ENCODE results near the gene OR52I1. TPM values are rescaled to one million over a fixed set of nuclear protein-coding genes. Genes with fewer than 3 reads are reported as not detected.

Gene OR52I1
- total RNA-seq, 1 donor from 2014 or later: not detected

- H3K27me3 Mint-ChIP-seq: peaks cover 5% of the 10 kb centered on the region
- no peak for DNase-seq (ENCODE audit: extremely low spot score, unreplicated experiment)
- H3K36me3 Mint-ChIP-seq: no peaks in the 10 kb centered on the region
- H3K4me3 Mint-ChIP-seq: no peak within 1 kb of the TSS
- no peak within 1 kb of the TSS for H3K27ac Mint-ChIP-seq
- no peak for TF ChIP-seq CTCF (conservative IDR thresholded peaks at IDR 0.05)
- no peaks in the 10 kb centered on the region for H3K9me3 Mint-ChIP-seq
- peaks cover 4% of the 10 kb centered on the region for H3K4me1 Mint-ChIP-seq (ENCODE audit: unreplicated experiment)
These were observed 49.8 kb downstream of the OR52I1 start, which contains the start of gene OR51E1 for GRCh38 chr11:4643682-4644081. Gene OR51E1 (plus strand): TSS chr11:4643982. CDS start chr11:4652527, 8,545 bp downstream.

- Mint-ChIP-seq H3K36me3 (no peaks in the 10 kb centered on the region), H3K4me1 (ENCODE audit: unreplicated experiment) (peaks cover 4% of the 10 kb centered on the region), H3K27me3 (peaks cover 5% of the 10 kb centered on the region), H3K4me3 (no peak overlapping the region), H3K27ac (no peak overlapping the region), H3K9me3 (no peaks in the 10 kb centered on the region)
- TF ChIP-seq CTCF (conservative IDR thresholded peaks at IDR 0.05): no peak
- no peak for DNase-seq (ENCODE audit: extremely low spot score, unreplicated experiment)
These were observed 50.4 kb downstream of the OR52I1 start for GRCh38 chr11:4644233-4644632.

Other genes starting within 250 kb of the OR52I1 start
- gene OR52B4, start 225.7 kb upstream of the OR52I1 start, total RNA-seq (ENCODE audit: low replicate concordance): not detected in 2 replicates
- 18.4 and 31.1 TPM in 2 replicates for gene TRIM21, start 200.3 kb upstream of the OR52I1 start, total RNA-seq (ENCODE audit: low replicate concordance)
- gene OR52K2, start 144.7 kb upstream of the OR52I1 start, total RNA-seq (ENCODE audit: low replicate concordance): not detected in 2 replicates
- gene OR52K1, start 111.4 kb upstream of the OR52I1 start, total RNA-seq (ENCODE audit: low replicate concordance): not detected in 2 replicates
- not detected in 2 replicates for gene OR52M1, start 48.8 kb upstream of the OR52I1 start, total RNA-seq (ENCODE audit: low replicate concordance)
- gene OR52I2, start 12.3 kb upstream of the OR52I1 start, total RNA-seq (ENCODE audit: low replicate concordance): not detected in 2 replicates
- 13.9 and 14.5 TPM in 2 replicates for gene TRIM68, start 14.2 kb downstream of the OR52I1 start, total RNA-seq (ENCODE audit: low replicate concordance)
- not detected in 2 replicates for gene OR51D1, start 43.4 kb downstream of the OR52I1 start, total RNA-seq (ENCODE audit: low replicate concordance)
- gene OR51E1, start 49.9 kb downstream of the OR52I1 start, total RNA-seq (ENCODE audit: low replicate concordance): 0.48 and 0.51 TPM in 2 replicates
- 0.58 TPM in 1 of 2 replicates, not detected in the other for gene OR51E2, start 103.8 kb downstream of the OR52I1 start, total RNA-seq (ENCODE audit: low replicate concordance)
- gene MMP26, start 110.7 kb downstream of the OR52I1 start, total RNA-seq (ENCODE audit: low replicate concordance): not detected in 2 replicates
- gene OR51F1, start 175.9 kb downstream of the OR52I1 start, total RNA-seq (ENCODE audit: low replicate concordance): not detected in 2 replicates
- gene OR52R1, start 210.3 kb downstream of the OR52I1 start, total RNA-seq (ENCODE audit: low replicate concordance): not detected in 2 replicates
- gene OR51F2, start 227.3 kb downstream of the OR52I1 start, total RNA-seq (ENCODE audit: low replicate concordance): not detected in 2 replicates

Data from type B pancreatic cell (in vitro differentiated cells).